Eye (tissue), 1 donor: Measurements from ENCODE around the gene CASP9.
"Not testable (repeated sequence)": the region's sequence is repeated elsewhere in the genome, so short reads cannot be mapped to it uniquely, and the experiment has no call there.

Experiments used
- DNase-seq: peaks from one replicate; pipeline ENCODE4 v3.0.0-alpha.2; 2015

The CASP9 gene

DNA sequence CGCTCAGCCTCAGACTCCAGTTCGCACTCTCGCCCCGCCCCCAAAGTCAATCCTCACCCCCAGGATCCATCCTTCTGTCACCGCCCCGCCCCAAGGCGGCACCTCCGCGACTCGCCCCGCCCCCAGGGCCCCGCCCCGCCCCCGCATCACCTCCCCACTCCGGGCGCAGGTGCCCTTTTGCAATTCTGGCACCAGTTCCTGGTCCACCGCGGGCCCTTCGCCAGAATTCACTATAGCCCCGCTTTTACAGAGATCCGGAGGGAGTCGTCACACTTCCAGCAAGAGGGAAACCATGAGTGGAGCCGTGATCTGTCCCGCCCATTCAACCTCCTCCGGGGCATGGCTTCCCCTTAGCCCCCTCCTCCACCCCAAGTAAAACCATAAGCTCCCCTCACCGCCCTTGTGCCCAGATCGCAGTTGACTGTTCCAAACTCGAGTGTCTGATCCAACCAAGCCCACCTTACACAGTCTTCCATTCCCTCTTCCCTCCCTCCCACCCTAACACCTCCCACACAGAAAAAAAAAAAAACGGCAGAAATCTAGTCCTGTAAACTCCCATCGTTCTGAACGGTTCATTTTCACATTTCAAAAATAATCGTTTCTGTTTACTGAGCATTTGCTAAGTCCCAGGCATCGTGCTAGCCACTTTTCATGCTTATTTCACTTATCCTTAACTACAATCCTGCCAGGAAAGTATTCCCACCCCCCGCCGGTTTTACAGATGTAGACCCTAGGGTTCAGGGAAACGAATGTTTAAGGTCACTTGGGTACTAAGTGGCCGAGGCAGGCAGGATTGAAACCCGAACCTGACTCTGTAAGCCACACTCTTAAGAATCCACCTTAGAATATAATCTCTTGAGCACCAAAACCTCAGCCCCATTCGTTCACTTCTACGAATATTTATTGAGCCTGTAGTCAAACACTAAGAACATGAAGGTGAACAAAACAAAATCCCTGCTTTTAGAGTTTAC is 1.3 kb upstream of the CASP9 start:
- peak; percentile 65 for DNase-seq

DNA sequence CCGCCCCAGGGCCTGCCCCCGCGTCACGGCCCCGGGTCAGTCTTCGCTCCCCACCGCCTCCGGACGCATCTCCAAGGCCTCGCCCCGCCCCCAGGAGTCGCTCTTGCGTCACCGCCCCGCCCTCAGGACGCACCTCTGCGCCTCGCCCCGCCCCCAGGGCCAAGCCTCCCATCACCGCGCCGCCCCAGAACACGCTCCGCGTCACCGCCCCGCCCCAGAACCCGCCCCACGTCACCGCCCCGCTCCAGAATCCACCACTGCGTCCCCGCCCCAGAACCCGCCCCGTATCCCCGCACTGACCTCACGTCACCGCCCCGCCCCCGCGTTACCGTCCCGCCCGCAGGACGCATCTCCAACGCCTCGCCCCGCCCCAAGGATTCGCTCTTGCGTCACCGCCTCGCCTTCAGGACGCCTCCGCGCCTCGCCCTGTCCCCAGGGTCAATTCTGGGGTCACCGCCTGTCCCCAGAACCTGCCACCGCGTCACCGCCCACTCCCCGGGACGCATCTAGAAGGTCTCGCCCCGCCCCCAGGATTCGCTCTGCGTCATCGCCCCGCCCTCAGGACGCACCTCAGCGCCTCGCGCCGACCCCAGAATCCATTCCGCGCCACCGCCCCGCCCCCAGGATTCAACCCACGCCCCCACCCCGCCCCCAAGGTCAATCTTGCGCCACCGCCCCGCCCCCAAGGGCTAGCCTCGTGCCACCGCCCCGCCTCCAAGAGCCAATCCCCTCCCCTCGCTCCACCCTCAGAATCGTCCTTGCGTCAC is 451 bp upstream of the CASP9 start:
- DNase-seq = peak; percentile 100

DNA sequence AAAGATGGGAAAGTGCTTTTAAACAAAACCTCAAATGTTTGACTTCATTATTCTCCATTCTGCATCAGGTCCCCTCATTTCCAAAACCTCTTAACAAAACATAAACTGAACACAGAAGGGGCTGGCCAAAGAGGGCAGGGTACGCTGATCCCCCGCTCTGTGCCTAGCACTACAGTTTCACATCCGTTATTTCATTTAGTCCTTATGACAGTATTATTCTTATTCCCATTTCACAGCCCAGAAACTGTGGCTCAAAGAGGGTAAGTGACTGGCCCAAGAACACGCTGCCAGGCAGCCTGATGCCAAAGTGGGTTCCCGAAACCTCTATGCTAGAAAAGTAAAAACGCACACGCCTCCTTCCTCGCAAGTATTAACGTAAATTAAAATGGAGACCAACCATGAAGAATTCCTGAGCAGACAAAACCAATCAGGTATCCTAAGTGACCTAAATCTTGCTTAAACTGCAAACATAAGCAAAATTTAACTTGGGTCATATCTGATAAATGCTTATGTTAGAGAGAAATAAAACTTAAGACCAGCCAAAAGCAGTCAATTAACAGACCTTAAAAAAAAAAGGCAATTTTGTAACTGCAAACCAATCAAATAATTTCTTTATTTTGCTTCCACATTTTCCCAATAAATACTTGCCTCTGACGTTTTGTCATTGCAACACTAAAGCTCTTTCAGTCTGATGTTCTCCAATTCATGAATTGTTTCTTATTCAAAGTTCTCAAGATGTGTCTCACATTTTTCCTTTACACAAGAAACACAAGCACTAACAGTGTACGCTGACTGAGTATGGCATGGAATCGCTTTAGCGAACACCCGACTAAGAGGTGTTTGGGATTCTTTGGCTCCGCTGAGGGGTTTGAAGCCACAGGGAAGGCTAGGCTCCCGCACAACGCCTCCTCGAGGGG is 653 bp downstream of the CASP9 start:
- DNase-seq = no peak

DNA sequence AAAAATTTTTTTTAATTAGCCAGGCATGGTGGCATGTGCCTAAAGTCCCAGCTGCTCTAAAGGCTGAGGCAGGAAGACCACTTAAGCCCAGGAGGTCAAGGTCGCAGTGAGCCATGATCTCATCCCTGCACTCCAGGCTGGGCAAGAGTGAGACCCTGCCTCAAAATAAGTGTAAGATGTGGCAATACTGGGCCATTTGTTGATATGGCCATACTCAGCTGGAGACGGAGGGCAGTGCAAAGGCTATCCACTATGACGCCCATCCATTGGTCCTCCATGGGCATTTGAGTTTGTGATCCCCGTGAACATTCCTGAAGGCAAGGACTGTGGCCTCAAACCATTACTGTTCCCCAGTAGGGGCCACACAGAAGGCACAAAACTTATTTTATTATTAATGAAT is 1.5 kb downstream of the CASP9 start:
- peak; percentile 8 for DNase-seq

DNA sequence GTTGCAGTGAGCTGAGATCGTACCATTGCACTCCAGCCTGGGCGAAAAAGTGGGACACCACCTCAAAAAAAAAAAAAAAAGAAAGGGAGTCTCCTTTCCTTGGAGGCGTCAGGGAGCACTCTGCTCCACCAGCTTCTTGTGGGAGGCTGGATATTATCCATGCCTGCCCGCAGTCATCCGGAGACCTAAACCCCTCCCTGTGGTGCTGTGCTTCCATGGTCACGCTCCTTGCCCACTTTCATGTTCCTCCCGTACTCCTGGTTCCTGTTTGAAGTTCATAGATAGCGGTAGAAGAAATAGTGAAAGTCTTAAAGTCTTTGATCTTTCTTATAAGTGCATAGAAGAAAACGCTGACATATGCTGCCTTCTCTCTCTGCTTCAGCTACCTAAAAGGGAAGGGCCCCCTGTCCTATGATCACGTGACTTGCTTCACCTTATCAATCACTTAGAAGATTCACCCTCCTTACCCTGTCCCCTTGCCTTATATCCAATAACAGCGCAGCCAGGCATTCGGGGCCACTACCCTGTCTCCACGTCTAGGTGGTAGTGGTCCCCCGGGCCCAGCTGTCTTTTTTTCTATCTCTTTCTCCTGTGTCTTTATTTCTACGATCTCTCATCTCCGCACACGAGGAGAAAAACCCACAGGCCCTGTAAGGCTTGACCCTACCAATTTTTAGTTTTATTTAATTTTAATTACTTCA is 2.7 kb downstream of the CASP9 start:
- not testable (repeated sequence) for DNase-seq

DNA sequence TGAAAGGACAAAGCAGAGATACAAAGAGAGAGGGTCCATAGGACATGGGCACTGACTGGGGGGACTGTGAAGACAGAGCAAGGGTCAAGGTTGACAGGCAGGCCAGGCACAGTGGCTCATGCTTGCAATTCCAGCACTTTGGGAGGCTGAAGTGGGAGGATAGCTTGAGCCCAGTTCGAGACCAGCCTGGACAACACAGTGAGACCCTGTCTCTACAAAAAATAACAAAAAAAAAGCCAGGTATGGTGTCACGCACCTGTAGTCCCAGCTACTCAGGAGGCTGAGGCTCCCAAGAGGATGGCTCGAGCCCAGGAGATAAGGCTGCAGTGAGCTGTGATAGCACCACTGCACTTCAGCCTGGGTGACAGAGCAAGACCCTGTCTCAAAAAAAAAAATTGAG is 4.4 kb downstream of the CASP9 start:
- no peak for DNase-seq

DNA sequence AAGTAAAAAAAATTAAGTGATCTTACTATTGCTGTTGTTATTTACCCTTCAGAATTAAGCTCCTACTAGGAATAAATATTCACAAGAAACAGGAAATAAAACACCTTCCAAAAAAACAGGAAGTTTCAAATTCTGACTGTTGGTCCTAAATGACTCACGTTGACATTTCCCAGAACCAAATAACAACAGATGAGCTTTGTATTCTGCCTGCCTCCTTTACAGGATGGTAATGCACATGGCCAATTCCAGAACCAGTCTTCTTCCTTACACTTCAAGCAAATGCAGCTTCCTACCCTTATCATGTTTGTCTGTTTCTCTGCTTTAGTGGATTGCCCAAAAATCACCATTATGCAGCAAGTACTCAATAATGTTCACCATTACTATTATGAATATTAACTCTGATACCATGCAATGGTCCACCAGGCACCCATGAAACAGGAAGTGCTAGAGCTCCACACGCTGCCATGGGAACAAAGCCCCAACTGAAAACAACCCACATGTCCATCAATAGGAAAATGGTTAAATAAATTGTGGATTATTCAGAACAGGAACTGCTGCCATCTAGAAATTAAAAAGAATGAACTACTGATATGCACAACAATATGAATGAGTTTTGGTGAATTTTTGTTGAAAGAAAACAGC is 8.9 kb downstream of the CASP9 start:
- DNase-seq = no peak

DNA sequence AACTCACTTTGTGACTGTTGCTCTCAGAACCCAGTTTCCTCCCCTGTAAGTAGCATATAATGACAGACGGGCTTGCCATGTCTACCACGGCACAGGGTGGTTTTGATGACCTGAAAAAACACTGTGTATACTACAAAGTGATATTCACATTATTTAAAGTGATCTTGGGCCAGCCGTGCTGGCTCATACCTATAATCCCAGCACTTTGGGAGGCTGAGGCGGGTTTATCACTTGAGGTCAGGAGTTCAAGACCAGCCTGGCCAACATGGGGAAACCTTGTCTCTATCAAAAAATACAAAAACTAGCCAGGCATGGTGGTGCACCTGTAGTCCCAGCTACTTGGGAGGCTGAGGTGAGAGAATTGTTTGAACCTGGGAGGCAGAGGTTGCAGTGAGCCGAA is 9.5 kb downstream of the CASP9 start:
- not testable (repeated sequence) for DNase-seq

DNA sequence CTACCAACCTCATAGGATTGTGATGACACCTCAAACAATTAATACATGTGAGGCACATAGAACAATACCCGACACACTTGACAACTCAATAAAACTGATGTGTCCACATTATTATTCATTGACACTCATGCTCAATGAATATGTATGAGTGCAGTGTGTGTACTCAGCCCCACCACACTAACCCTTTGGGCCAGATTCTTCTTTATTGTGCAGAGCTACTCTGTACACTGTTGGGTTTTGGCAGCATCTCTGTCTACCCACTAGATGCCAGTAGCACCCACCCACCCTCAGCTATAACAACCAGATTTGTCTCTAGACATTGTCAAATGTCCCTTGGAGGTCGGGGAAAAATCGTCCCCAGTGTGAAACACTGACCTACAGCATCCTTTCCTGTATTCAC is 10.1 kb downstream of the CASP9 start:
- no peak for DNase-seq

DNA sequence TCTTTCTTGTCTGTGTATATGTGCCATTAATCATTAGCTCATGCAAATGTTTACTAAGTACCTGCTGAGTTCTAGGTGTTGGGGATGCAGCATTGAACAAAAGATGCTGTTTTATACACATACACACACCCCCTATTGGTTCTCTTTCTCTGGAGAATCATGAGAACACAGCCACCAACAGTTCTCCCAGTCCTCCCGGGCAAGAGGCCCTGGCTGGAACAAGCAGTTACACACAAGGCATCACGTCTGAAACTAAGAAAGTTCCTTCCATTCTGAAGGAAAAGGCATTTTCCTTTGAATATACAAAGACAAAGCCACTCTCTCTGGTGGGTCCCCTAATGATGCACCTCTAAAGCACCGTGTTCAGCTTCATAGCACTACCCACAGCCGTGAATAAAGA is 10.8 kb downstream of the CASP9 start:
- no peak for DNase-seq

DNA sequence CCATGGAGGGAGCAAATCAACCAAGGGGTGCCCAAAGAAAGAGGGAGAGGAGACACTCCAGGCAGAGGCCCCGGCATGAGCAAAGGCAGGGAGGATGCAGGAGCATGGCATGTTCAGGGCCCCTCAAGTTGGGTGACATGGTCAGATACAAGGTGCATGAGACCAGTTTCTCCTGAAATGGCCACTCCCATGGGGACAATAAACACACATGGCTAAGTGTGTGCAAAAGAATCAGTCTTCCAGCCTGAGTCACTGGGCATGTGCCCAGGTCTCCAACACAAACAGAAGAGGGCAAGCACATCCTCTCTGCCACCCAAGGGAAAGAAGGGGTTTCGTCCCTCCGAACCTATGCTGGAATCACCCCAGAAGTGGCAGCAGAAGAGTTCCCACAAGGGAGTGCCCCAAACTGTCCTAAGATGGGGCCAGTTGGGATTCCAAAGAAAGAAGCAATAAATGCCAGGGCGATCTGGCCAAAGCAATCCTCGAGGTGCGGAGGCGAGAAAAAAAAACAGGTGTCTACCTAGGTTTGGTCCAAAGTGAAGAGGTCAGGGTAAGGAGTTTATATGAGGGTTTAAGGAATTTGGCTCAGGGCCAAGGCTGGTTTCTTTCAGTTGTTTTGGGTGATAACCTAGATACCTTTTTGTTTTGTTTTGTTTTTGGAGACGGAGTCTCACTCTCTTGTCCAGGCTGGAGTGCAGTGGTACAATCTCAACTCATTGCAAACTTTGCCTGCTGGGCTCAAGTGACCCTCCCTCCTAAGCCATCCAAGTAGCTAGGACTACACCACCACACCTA is 13.2 kb downstream of the CASP9 start:
- no peak for DNase-seq

DNA sequence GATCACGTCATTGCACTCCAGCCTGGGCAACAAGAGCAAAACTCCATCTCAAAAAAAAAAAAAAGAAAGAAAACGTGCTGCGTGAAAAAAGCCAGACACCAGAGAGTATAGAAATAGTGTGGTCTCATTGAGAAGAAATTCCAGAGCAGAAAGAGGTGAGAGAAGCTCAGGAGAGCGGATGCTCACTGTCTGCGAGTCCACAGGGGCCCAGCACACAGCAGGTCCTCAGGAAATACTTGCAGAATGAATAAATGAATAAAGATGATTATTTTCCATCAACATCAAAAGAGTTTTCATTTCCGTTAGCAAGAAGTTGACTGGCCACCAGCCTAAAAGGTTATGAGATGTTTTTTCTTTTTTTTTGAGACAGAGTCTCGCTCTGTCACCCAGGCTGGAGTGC is 14.4 kb downstream of the CASP9 start:
- no peak for DNase-seq

DNA sequence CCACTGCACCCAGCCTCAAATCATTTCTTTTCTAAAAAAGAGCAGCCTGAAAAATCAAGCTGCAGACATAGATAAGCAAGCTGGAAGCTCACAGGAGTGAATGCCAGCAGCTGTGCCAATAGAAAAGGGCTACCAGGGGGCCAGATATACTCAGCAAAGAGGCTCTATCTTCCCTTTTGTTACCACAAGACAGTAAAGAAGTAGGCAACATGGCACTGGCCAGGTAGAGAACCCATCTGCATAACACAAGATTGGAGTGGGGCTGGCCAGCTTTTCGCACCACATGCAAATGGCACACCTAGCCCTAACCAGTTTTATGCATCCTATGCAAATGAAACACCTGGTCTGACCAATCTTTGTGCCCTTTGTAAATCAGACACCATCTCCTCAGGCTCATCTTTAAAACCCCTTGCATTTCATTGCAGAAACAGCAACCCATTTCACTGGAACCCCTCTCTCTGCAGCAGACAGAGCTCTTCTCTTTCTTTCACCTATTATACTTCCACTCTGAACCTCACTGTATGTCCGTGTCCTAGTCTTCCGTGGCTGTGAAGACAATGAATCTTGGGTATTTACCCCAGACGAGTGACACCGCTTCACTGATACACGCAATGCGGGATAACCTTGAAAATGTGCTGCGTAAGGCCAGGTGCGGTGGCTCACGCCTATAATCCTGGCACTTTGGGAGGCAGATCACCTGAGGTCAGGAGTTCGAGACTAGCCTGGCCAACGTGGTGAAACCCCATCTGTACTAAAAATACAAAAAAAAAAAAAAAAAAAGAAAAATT is 15.1 kb downstream of the CASP9 start:
- DNase-seq = no peak

DNA sequence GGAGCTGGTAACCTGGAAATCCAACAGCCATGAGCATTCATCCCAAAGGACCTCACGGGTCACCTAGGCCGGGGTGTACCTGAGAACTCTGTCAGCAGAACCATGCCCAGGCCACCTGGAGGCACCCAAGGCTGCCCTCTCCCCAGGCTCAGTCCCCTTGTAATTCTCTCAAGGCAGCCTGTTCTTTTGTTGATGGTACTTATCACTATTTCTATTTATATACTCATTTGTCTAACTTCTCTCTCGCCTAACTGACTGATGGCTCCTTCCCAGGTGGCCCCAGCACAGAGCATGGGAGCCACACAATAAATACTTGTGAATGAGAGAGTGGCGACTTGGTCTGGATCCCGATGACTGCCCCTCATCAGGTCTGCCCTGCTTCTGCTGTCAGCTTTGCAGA is 16.7 kb downstream of the CASP9 start:
- no peak for DNase-seq

DNA sequence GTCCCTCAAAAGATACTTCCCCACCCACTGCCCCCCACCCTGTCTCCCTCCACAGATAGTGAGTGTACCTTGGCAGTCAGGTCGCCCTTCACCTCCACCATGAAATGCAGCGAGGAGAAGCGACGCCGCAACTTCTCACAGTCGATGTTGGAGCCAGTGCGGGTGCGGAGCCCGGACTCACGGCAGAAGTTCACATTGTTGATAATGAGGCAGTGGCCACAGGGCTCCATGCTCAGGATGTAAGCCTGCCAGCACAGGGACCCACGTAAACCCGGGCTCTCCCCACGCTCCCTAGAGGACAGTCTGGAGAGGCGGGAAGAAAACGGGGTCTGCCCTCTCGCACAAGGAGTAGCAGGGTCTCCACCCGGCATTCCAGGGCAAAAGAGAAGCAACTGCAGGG is 17.2 kb downstream of the CASP9 start:
- DNase-seq = no peak

DNA sequence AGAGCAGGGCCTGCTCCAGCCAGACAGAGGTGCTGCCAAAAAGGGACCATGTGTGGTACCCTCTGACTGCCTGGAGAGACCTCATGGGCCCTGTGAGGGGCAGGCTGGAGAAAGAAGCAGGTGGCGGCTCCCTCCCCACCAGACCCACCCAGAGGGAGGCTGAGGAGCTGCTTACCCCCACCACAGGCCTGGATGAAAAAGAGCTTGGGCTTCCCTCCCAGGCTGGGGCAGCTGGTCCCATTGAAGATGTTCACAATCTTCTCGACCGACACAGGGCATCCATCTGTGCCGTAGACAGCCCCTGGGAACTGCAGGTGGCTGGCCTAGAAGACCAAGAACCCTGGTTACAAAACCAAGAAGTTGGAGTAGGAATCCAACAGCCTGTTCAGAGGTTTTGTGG is 19.6 kb downstream of the CASP9 start:
- peak; percentile 5 for DNase-seq

DNA sequence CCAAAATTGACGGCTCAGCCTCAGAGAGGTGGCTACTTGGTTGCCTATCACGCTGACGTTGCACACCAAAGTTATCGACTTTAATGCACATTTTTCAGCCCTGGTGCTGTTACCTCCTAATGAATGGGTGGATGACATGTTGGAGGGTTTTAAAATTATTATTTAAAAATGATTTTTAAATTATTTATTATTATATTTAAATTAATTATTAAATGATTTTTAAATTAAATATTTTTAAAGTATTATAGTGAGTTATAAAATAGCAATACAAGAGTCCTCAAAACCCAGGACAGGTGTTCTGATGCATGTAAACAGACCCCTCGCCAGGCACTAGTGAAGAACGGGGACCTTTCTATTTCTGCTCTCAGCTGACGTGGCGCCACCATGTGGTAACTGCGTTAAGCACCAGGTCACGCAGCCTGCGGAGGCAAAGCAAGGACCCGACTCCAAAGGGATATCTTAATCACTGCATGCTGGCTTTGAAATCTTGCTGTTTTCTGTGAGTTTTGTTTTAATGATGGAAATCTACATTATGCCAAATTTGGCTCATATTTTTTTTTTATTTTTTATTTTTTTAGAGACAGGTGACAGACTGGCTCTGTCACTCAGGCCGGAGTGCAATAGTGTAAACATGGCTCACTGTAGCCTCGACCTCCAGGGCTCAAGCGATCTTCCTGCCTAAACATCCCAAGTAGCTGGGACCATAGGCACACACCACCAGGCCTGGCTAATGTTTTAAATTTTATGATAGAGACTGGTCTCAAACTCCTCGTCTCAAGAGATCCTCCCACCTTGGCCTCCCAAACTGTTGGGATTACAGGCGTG is 22.6 kb downstream of the CASP9 start:
- peak; percentile 84 for DNase-seq

DNA sequence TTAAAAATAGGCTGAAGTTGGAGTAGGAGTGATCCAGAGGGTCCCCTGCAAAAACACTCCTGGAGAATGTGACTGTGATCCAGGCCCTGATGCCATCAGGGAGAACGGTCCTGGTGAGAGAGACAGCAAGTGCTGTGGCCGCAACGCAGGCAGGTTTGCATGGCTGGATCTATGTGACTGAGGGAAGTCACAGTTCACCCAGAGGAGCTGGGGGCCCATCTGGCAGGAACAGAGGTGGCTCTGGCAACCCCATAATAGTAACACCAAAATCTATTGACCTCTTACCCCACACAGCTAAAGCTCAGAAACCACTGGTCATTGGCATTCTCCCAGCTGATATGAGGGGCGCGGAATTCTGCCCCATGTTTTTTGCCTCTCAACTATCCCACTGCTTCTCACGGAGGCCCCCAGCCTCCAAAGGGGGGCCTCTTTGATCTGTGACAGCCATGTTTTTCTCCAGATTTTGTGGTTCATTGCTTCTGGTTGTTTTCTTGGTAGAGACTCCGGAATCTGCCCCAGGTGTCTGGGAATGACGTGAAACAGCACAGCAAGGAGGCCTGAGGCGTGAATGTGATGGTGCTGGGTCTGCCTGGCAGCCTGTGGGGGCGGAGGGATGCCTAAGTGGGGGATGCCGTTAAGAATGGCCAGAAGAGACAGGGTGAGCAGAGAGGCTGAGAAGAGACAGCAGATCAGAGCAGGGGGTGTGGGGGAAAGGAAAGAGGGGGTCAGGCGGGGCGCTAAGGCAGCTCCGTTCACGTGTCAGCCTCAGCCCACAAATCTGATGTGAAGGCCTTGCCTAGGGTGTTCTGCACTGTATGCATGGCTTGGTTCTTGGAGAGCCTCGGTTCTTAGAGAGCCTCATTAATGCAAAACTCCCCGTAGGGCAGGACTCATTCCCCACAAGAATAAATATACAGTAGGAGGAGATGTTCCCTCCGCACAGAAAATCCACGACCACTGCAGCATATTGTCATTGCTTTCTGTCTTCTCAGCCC is 23.5 kb downstream of the CASP9 start:
- peak; percentile 68 for DNase-seq
